Common myeloid progenitor, CD34-positive (primary cell): Measurements from ENCODE around the gene TRDMT1.
A peak's percentile ranks its signal among the peaks of the same experiment; 100 is the strongest.

ENCODE experiments used
- CTCF ChIA-PET: fragments of 350-600 bp; sonication (Branson Sonifier 250); formaldehyde crosslinking; loops from one replicate; lab custom pipeline; 2021; ENCODE audit warnings: antibody characterized with exemption; lab: Charles Lee
- POLR2A ChIA-PET: fragments of 350-600 bp; sonication (Branson Sonifier 250); formaldehyde crosslinking; loops from one replicate; lab custom pipeline; 2021; ENCODE audit warnings: antibody characterized with exemption; lab: Charles Lee
- DNase-seq, 3 donors: peaks; one replicate each; pipeline versions ENCODE4 v3.0.0 to v3.0.0-alpha.2; 2013
- H3K27ac ChIP-seq, 2 experiments: 1 replicate in 1 of 2; 2 replicates in 1 of 2; pipeline ENCODE4 v1.7.0; 2013; ENCODE audit warnings: inconsistent platforms in 2 of 2, low read length in 2 of 2, mild to moderate bottlenecking in 2 of 2, low read depth in 1 of 2, moderate library complexity in 1 of 2; ENCODE audit not compliant: severe bottlenecking in 2 of 2, insufficient read depth in 1 of 2, poor library complexity in 1 of 2
- H3K27me3 ChIP-seq, 5 experiments: replicated peaks in 2 of 5; 1 replicate in 3 of 5; 2 replicates in 2 of 5; pipeline versions ENCODE4 v1.6.1 to v1.7.0; 2013; ENCODE audit warnings: low read length in 4 of 5, mild to moderate bottlenecking in 2 of 5, moderate library complexity in 2 of 5, inconsistent platforms in 1 of 5; ENCODE audit not compliant: insufficient read depth in 5 of 5, control insufficient read depth in 4 of 5
- H3K36me3 ChIP-seq, 4 experiments: 1 replicate in 2 of 4; 2 replicates in 2 of 4; pipeline versions ENCODE4 v1.6.1 to v1.7.0; 2013; ENCODE audit warnings: low read length in 3 of 4, control low read depth in 1 of 4, mild to moderate bottlenecking in 1 of 4; ENCODE audit not compliant: control insufficient read depth in 4 of 4, insufficient read depth in 4 of 4
- H3K4me1 ChIP-seq, 4 experiments: 1 replicate in 3 of 4; 2 replicates in 1 of 4; pipeline versions ENCODE4 v1.6.1 to v1.7.1; 2013; ENCODE audit warnings: low read length in 3 of 4, mild to moderate bottlenecking in 3 of 4, control low read depth in 1 of 4, inconsistent platforms in 1 of 4, moderate library complexity in 1 of 4; ENCODE audit not compliant: control insufficient read depth in 4 of 4, insufficient read depth in 4 of 4; ENCODE audit errors: control extremely low read depth in 1 of 4
- H3K4me3 ChIP-seq, 7 experiments: 1 replicate in 4 of 7; 2 replicates in 3 of 7; pipeline versions ENCODE4 v1.5.1 to v1.7.0; 2013; ENCODE audit warnings: mild to moderate bottlenecking in 7 of 7, low read length in 6 of 7, moderate library complexity in 6 of 7, inconsistent platforms in 2 of 7, low read depth in 2 of 7, control low read depth in 1 of 7; ENCODE audit not compliant: insufficient read depth in 4 of 7, control insufficient read depth in 1 of 7; ENCODE audit errors: extremely low read depth in 1 of 7
- H3K9me3 ChIP-seq, 5 experiments: 1 replicate in 4 of 5; 2 replicates in 1 of 5; pipeline versions ENCODE4 v1.6.1 to v1.7.1; 2013; ENCODE audit warnings: low read length in 4 of 5, mild to moderate bottlenecking in 2 of 5, inconsistent platforms in 1 of 5, low read depth in 1 of 5, moderate library complexity in 1 of 5; ENCODE audit not compliant: control insufficient read depth in 4 of 5, insufficient read depth in 2 of 5; ENCODE audit errors: control extremely low read depth in 1 of 5
- WGBS: methylation state at CpG from one replicate; pipeline ENCODE4 v1.1.5; 2013; ENCODE audit not compliant: insufficient coverage; 5-methylcytosine and 5-hydroxymethylcytosine counted together

Gene TRDMT1

DNA sequence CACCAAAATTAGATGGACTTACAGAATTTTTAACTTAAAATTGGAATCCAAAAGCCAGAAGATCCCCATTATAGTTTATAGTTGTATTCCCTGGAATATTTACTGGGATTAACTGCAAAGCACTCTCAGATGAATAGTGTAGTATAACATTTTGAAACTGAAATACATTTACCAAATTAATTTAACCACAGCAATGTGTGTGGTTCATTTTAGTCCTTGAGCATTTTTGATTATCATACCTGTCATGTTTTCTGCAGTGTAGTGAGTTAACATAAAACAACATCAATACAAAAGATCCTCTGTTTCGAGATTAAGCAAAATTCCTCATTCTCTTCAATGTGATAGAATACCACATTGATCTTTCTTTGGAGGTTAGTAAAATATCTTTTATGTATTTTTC lies 30.3 kb upstream of the TRDMT1 start:
- ChIA-PET CTCF (interaction anchor here (1.2 to 1.4 kb wide), 3 partner anchors 32 to 234 kb away, joined by 3 to 5 read pairs (median 3); no protein-coding TSS in a partner anchor), POLR2A (interaction anchor here (1.8 to 4.6 kb wide), 2 partner anchors 16 to 26 kb away, joined by 5 to 33 read pairs; no protein-coding TSS in a partner anchor)
- DNase-seq: peak in 2 of 3 donors; percentile 13 to 20
- no peaks in the 10 kb centered on the region for H3K9me3 ChIP-seq
- peak overlapping the region in 1 of 2 experiments; percentile 94 for H3K27ac ChIP-seq
- peak overlapping the region in 4 of 7 experiments; percentile 93 to 98 (median 98) for H3K4me3 ChIP-seq
- peaks cover 39 to 70% (median 50%) of the 10 kb centered on the region in 4 experiments for H3K36me3 ChIP-seq
- peaks cover 15 to 36% (median 23%) of the 10 kb centered on the region in 4 experiments for H3K4me1 ChIP-seq
- no peaks in the 10 kb centered on the region for H3K27me3 ChIP-seq
- WGBS: no CpG with 5 or more reads among the region's 1 CpG

GRCh38 chr10:17229967-17230682 lies 28.7 kb upstream of the TRDMT1 start:
- Histone ChIP-seq H3K4me1 (peaks cover 15 to 41% (median 30%) of the 10 kb centered on the region in 4 experiments), H3K4me3 (peak overlapping the region; percentile 82 to 98 (median 93)), H3K27ac (peak overlapping the region; percentile 93 to 94), H3K36me3 (peaks cover 26 to 54% (median 35%) of the 10 kb centered on the region in 4 experiments), H3K27me3 (no peaks in the 10 kb centered on the region), H3K9me3 (no peaks in the 10 kb centered on the region)
- peak; percentile 73 to 90 (median 88) for DNase-seq
- CTCF ChIA-PET: interaction anchor here (0.7 to 8.0 kb wide), 15 partner anchors 14 to 386 kb away, joined by 3 to 36 read pairs (median 4); partner anchors contain the start of gene TRDMT1
- POLR2A ChIA-PET: interaction anchor here (0.6 to 4.6 kb wide), 12 partner anchors 8 to 328 kb away, joined by 3 to 72 read pairs (median 4); partner anchors contain the start of gene TRDMT1
- WGBS: 0% methylated on average over 32 of the region's 43 CpGs

DNA sequence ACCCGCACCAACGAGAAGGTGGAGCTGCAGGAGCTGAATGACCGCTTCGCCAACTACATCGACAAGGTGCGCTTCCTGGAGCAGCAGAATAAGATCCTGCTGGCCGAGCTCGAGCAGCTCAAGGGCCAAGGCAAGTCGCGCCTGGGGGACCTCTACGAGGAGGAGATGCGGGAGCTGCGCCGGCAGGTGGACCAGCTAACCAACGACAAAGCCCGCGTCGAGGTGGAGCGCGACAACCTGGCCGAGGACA lies 28.2 kb upstream of the TRDMT1 start:
- DNase-seq: no peak
- H3K9me3 ChIP-seq: no peaks in the 10 kb centered on the region
- H3K4me3 ChIP-seq: peak overlapping the region; percentile 82 to 98 (median 93)
- peaks cover 15 to 41% (median 30%) of the 10 kb centered on the region in 4 experiments for H3K4me1 ChIP-seq
- H3K36me3 ChIP-seq: peaks cover 21 to 49% (median 30%) of the 10 kb centered on the region in 4 experiments
- peak overlapping the region; percentile 93 to 94 for H3K27ac ChIP-seq
- H3K27me3 ChIP-seq: no peaks in the 10 kb centered on the region
- POLR2A ChIA-PET: interaction anchor here (1.0 to 4.6 kb wide), 10 partner anchors 9 to 261 kb away, joined by 3 to 72 read pairs (median 6); partner anchors contain the start of gene TRDMT1
- CTCF ChIA-PET: interaction anchor here (0.7 to 8.0 kb wide), 10 partner anchors 16 to 385 kb away, joined by 3 to 36 read pairs (median 4); partner anchors contain the start of gene TRDMT1
- under 1% methylated on average over 21 of the region's 21 CpGs for WGBS

GRCh38 chr10:17229016-17229716 lies 27.7 kb upstream of the TRDMT1 start:
- ChIA-PET POLR2A (interaction anchor here (0.6 to 4.6 kb wide), 14 partner anchors 8 to 261 kb away, joined by 3 to 72 read pairs (median 4); partner anchors contain the start of gene TRDMT1), CTCF (interaction anchor here (0.6 to 8.0 kb wide), 14 partner anchors 13 to 385 kb away, joined by 3 to 36 read pairs (median 4); partner anchors contain the start of gene TRDMT1)
- Histone ChIP-seq H3K4me3 (peak overlapping the region; percentile 91 to 98 (median 93)), H3K27ac (peak overlapping the region; percentile 93 to 94), H3K36me3 (peaks cover 17 to 44% (median 26%) of the 10 kb centered on the region in 4 experiments), H3K9me3 (no peaks in the 10 kb centered on the region), H3K4me1 (peaks cover 15 to 41% (median 30%) of the 10 kb centered on the region in 4 experiments), H3K27me3 (no peaks in the 10 kb centered on the region)
- 0% methylated on average over 65 of the region's 72 CpGs for WGBS
- peak; percentile 82 to 92 (median 92) for DNase-seq

DNA sequence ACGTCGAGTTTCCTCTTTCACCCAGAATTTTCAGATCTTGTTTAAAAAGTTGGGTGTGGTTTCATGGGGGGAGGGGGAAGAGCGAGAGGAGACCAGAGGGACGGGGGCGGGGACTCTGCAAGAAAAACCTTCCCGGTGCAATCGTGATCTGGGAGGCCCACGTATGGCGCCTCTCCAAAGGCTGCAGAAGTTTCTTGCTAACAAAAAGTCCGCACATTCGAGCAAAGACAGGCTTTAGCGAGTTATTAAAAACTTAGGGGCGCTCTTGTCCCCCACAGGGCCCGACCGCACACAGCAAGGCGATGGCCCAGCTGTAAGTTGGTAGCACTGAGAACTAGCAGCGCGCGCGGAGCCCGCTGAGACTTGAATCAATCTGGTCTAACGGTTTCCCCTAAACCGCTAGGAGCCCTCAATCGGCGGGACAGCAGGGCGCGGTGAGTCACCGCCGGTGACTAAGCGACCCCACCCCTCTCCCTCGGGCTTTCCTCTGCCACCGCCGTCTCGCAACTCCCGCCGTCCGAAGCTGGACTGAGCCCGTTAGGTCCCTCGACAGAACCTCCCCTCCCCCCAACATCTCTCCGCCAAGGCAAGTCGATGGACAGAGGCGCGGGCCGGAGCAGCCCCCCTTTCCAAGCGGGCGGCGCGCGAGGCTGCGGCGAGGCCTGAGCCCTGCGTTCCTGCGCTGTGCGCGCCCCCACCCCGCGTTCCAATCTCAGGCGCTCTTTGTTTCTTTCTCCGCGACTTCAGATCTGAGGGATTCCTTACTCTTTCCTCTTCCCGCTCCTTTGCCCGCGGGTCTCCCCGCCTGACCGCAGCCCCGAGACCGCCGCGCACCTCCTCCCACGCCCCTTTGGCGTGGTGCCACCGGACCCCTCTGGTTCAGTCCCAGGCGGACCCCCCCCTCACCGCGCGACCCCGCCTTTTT lies 26.9 kb upstream of the TRDMT1 start, which contains the start of gene VIM:
Gene VIM (plus strand): TSS at position 151 of the 925 bp plus-strand sequence. CDS start 1,182 bp downstream, outside the sequence.
- DNase-seq: peak; percentile 95 to 99 (median 98)
- H3K36me3 ChIP-seq: peaks cover 11 to 36% (median 19%) of the 10 kb centered on the region in 4 experiments
- peak within 1 kb of the TSS; percentile 91 to 98 (median 93) for H3K4me3 ChIP-seq
- ChIA-PET CTCF (interaction anchor here (0.5 to 8.0 kb wide), 14 partner anchors 12 to 384 kb away, joined by 3 to 36 read pairs (median 4); partner anchors contain the start of gene TRDMT1), POLR2A (interaction anchor here (0.6 to 4.6 kb wide), 13 partner anchors 9 to 260 kb away, joined by 3 to 72 read pairs (median 4); partner anchors contain the start of gene TRDMT1)
- H3K27me3 ChIP-seq: no peaks in the 10 kb centered on the region
- H3K27ac ChIP-seq: peak within 1 kb of the TSS; percentile 93 to 94
- 0% methylated on average over 65 of the region's 77 CpGs for WGBS
- H3K4me1 ChIP-seq: peaks cover 15 to 41% (median 30%) of the 10 kb centered on the region in 4 experiments
- H3K9me3 ChIP-seq: no peaks in the 10 kb centered on the region
